ELF-1 (cell line): Measurements from ENCODE around the gene TMTC2.
"Not testable (repeated sequence)": the region's sequence is repeated elsewhere in the genome, so short reads cannot be mapped to it uniquely, and the experiment has no call there.

ENCODE experiments used
- DNase-seq: peaks from one replicate; pipeline ENCODE4 v3.0.0-alpha.2; 2016; ENCODE audit warnings: low read depth, low spot score

TMTC2 gene

GRCh38 chr12:82839796-82840195 lies 153.1 kb downstream of the TMTC2 start:
- DNase-seq: no peak

- no peak for DNase-seq
These were observed 154.8 kb downstream of the TMTC2 start for GRCh38 chr12:82841487-82841904.

DNA sequence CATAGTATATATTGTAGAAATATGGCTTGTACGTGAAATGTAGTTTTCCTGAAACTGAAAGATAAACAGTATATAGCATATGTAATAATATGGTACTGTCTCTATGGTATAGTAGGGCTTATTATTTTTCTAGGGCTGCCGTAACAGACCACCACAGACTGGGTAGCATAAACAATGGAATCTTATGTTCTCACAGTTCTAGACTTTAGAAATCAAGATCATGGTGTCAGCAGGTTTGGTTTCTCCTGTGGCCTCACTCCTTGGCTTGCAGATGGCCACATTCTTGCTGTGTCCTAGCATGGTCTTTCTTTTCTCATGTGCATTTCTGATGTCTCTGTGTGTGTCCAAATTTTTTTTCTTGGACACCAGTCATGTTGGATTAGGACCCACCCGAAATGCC lies 155.8 kb downstream of the TMTC2 start:
- no peak for DNase-seq

- DNase-seq: not testable (repeated sequence)
These were observed 158.4 kb downstream of the TMTC2 start for GRCh38 chr12:82845076-82845475.

DNA sequence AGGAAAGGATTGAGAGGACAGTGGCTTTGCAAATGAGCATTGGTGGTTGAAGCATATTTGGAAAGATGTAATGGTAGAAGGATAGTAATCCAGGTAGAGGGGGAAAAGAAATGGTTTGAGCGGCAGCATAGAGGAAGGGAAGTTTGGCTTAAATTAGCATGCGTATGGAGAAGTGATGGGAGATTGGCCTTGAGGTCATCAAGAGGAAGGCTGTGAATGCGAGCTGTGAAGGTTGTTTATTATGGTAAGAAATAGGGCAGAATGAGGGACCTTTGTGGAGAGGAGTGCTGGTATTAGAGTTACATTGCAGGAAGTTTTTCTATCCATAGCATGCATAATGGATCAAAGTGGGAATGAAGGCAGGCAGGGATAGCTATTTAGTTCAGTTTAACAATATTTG lies 162.1 kb downstream of the TMTC2 start:
- no peak for DNase-seq

- no peak for DNase-seq
These were observed 165.8 kb downstream of the TMTC2 start for GRCh38 chr12:82852529-82852928.

- DNase-seq: no peak
These were observed 169.2 kb downstream of the TMTC2 start for GRCh38 chr12:82855872-82856271.

DNA sequence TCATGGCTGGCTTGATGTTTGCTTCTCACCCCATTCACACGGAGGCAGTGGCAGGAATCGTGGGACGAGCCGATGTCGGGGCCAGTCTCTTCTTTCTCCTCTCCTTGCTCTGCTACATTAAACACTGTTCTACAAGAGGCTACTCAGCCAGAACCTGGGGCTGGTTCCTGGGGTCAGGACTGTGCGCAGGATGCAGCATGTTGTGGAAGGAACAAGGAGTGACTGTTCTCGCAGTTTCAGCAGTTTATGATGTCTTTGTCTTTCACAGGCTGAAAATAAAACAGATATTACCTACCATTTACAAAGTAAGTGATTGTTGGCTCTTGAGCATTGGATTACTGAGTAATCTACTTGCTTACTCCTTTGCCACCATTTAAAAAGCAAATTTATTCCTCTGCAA lies 170.6 kb downstream of the TMTC2 start:
- DNase-seq: peak; percentile 10

GRCh38 chr12:82857911-82858533 lies 171.3 kb downstream of the TMTC2 start:
- peak; percentile 28 for DNase-seq

DNA sequence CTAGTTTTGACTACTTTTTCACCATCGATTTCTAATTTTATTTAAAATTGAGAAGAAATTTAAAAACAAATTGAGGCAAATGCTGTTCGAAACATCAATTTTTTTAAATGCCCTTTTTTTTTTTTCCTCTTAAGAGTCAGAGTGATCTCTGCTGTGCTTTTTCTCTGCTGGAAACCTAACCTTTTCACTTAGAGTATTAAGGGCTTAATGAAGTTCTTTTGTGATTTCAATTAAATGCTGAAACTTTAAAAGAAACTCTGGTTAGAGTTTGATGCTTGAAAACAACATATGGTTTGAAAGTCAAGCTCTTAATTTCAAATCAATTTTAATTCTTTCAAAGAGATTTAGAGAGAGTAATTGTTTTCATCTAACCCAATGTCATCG lies 171.8 kb downstream of the TMTC2 start:
- DNase-seq: no peak

GRCh38 chr12:82862069-82862841 lies 175.5 kb downstream of the TMTC2 start:
- DNase-seq: no peak

GRCh38 chr12:82862876-82863649 lies 176.4 kb downstream of the TMTC2 start:
- DNase-seq: no peak

GRCh38 chr12:82866227-82866775 lies 179.6 kb downstream of the TMTC2 start:
- no peak for DNase-seq

DNA sequence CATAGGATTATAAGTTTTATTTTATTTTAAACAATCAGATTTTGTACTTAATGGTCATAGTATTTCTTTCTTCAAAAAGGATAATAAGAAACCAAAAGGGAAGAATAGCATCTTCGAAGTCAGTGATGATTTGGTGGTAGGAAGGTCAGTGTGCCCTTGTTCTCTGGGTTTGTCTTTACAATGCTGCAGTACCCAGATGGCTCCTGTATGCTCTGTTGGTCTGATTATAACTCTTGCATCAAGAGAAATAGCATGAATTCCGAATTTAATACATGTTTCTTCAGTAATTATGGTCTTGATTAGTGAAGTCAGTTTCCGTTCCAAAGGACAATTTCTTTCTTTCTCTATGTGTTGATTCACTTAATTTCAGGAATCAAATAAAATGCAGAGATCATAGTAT lies 180.2 kb downstream of the TMTC2 start:
- DNase-seq: no peak

- DNase-seq: no peak
These were observed 181.2 kb downstream of the TMTC2 start for GRCh38 chr12:82867762-82868500.

GRCh38 chr12:82870771-82871377 lies 184.2 kb downstream of the TMTC2 start:
- DNase-seq: no peak

DNA sequence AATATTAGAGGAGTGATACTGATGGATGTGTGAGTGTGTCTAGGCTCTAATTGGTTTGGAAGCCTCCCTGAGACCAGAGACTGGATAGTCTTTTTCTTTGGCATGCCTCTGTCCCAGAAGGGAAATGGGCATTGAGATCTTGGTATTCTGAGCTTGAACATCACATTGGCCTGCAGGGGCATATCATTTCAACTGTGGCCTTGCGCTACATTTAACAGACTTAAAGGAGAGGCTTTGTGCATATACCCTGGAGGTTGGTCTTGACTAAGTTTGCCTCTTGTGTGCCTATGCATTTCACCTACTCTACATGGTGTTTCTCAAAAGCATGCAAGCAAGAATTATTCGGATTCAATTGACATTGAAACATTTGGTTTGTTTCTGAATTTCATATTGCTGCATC lies 185.4 kb downstream of the TMTC2 start:
- DNase-seq: no peak

- no peak for DNase-seq
These were observed 186.6 kb downstream of the TMTC2 start for GRCh38 chr12:82873309-82873708.

- no peak for DNase-seq
These were observed 187.2 kb downstream of the TMTC2 start for GRCh38 chr12:82873951-82874350.

- DNase-seq: no peak
These were observed 188.2 kb downstream of the TMTC2 start for GRCh38 chr12:82874945-82875344.

DNA sequence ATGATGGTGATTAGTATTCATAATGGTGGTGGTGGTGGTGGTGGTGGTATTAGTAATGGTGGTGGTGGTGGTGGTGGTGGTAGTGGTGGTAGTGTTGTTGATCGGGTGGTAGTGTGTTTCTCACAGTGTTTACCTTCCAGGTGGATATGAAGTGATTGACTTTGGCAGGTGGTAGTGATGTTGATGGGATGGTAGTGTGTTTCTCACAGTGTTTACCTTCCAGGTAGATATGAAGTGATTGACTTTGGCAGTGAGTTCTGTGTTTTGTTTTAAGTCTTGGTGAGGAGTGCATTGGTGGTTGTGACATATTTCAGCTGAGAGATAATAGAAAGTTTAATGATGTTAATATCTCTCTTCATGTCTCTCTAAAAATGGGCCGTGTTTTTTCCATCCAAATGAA lies 189.4 kb downstream of the TMTC2 start:
- DNase-seq: no peak
